Spleen (tissue), 11 donors: ENCODE measurements around the gene SEC14L1. TPM values are rescaled to one million over a fixed set of nuclear protein-coding genes. Genes with fewer than 3 reads are reported as not detected.
A peak's percentile ranks its signal among the peaks of the same experiment; 100 is the strongest.

ENCODE experiments used
- DNase-seq: peaks from one replicate; pipeline ENCODE4 v3.0.0-alpha.2; 2020
- H3K27ac ChIP-seq, 8 donors: fragments of 200-600 bp; sonication (generic) in 7 of 8; 1 replicate in 4 of 8; 2 replicates in 4 of 8; pipeline versions ENCODE4 v1.5.0 to v1.8.0; 2016 to 2021; ENCODE audit warnings: inconsistent platforms in 4 of 8, mild to moderate bottlenecking in 4 of 8, moderate library complexity in 1 of 8
- H3K27me3 ChIP-seq, 7 donors: fragments of 200-600 bp; sonication (generic) in 6 of 7; replicated peaks in 1 of 7; 1 replicate in 4 of 7; 2 replicates in 3 of 7; pipeline versions ENCODE4 v1.5.0 to v1.8.0; 2016 to 2021; ENCODE audit warnings: inconsistent platforms in 3 of 7, mild to moderate bottlenecking in 1 of 7
- H3K36me3 ChIP-seq, 6 donors: fragments of 200-600 bp; sonication (generic) in 5 of 6; 1 replicate in 4 of 6; 2 replicates in 2 of 6; pipeline versions ENCODE4 v1.5.0 to v1.8.0; 2016 to 2021; ENCODE audit warnings: inconsistent platforms in 2 of 6
- H3K4me1 ChIP-seq, 6 donors: fragments of 200-600 bp; sonication (generic) in 5 of 6; 1 replicate in 3 of 6; 2 replicates in 3 of 6; pipeline versions ENCODE4 v1.5.0 to v1.8.0; 2016 to 2021; ENCODE audit warnings: inconsistent platforms in 3 of 6
- H3K4me3 ChIP-seq, 8 donors: fragments of 200-600 bp; sonication (generic) in 7 of 8; 1 replicate in 4 of 8; 2 replicates in 4 of 8; pipeline versions ENCODE4 v1.5.0 to v1.8.0; 2016 to 2021; ENCODE audit warnings: inconsistent platforms in 4 of 8, mild to moderate bottlenecking in 4 of 8, moderate library complexity in 2 of 8
- H3K9me3 ChIP-seq, 8 donors: fragments of 200-600 bp; sonication (generic) in 7 of 8; 1 replicate in 4 of 8; 2 replicates in 4 of 8; pipeline versions ENCODE4 v1.5.0 to v1.8.0; 2016 to 2021; ENCODE audit warnings: inconsistent platforms in 4 of 8
- CTCF ChIP-seq, 11 experiments: fragments of 200-600 bp in 7 of 11; fragments of 450-650 bp in 4 of 11; sonication (generic) in 4 of 11; IDR thresholded peaks in 8 of 11; conservative IDR thresholded peaks in 3 of 11; 1 replicate in 7 of 11; 2 replicates in 4 of 11; pipeline versions ENCODE4 v1.4.0 to v1.8.0; 2016 to 2021; ENCODE audit warnings: antibody characterized with exemption in 11 of 11, inconsistent platforms in 4 of 11, mild to moderate bottlenecking in 1 of 11
- POLR2A ChIP-seq, 3 donors: fragments of 450-650 bp; IDR thresholded peaks; one replicate each; pipeline ENCODE4 v1.5.1; 2017; ENCODE audit warnings: antibody characterized with exemption in 3 of 3, mild to moderate bottlenecking in 1 of 3
- POLR2AphosphoS5 ChIP-seq, 3 donors: sonication (generic); formaldehyde crosslinking; IDR thresholded peaks; one replicate each; pipeline ENCODE4 v1.5.1; 2017; ENCODE audit warnings: antibody characterized with exemption in 3 of 3
- WGBS, 5 donors: extraction: QIAGEN DNeasy Blood & Tissue Kit in 3 of 5; methylation state at CpG; one replicate each; pipeline versions ENCODE4 v1.1.5 to v1.1.7; 2013 to 2018; 5-methylcytosine and 5-hydroxymethylcytosine counted together
- intact Hi-C: fragments of 100-400 bp; cut with DNase I; formaldehyde crosslinking; loops from one replicate; pipeline ENCODE4 v1.15.0; 2023; ENCODE audit warnings: low total_unique reads
- polyA plus RNA-seq, 3 donors: library from polyadenylated mRNA; stranded (reverse); fragments of 200-250 nt; gene quantifications; one replicate each; pipeline ENCODE4 v1.2.1, GENCODE V29; 2013
- total RNA-seq, 7 donors: library from RNA; depleted of rRNA in 3 of 7; stranded (reverse); fragments of >200 nt in 3 of 7; fragmentation: NEBNext Ultra II Directional in 4 of 7; extraction: Animal tissue kit (Norgen Biotek cat#: 25700) in 4 of 7; gene quantifications; one replicate each; pipeline versions ENCODE4 v1.1.0 to v1.2.1, GENCODE V29; 2016 to 2021
- donor health status: healthy with polysubstance abuse.
- donor health status: DM: no; HTN: no; CAD: no; lungs with moderate emphysema.
- donor health status: DM: no; HTN: no; CAD: no.
- donor health status: Bipolar disorder and iron deficiency.
- donor health status: healthy.
- donor health status: DM: no; HTN: no; CAD: no.
- donor health status: DM: yes; HTN: yes; CAD: no.

SEC14L1 gene
- total and polyA plus RNA-seq, 10 donors: 14.5 to 202 (median 169) TPM

- WGBS, 5 donors: 85 to 89% (median 87%) methylated on average over 13 of the region's 13 CpGs
- H3K4me3 ChIP-seq: no peak overlapping the region
- H3K36me3 ChIP-seq: peaks cover 8 to 100% (median 91%) of the 10 kb centered on the region in 6 donors
- H3K27me3 ChIP-seq: no peaks in the 10 kb centered on the region
- H3K27ac ChIP-seq: peak overlapping the region in 3 of 8 donors; percentile 6 to 36 (median 17)
- H3K9me3 ChIP-seq: no peaks in the 10 kb centered on the region
- TF ChIP-seq POLR2A (IDR thresholded peaks at IDR 0.05): no peak
- peak in 1 of 3 donors; percentile 34 for TF ChIP-seq POLR2AphosphoS5 (IDR thresholded peaks at IDR 0.05)
- intact Hi-C loops: no loop called here
- no peak for DNase-seq
- H3K4me1 ChIP-seq: peaks cover 0 to 44% (median 27%) of the 10 kb centered on the region in 6 donors
These were observed 63.1 kb downstream of the SEC14L1 start for GRCh38 chr17:77203846-77204245.

GRCh38 chr17:77204536-77204935, 63.8 kb downstream of the SEC14L1 start:
- H3K4me1 ChIP-seq: peaks cover 0 to 50% (median 34%) of the 10 kb centered on the region in 6 donors
- H3K36me3 ChIP-seq: peaks cover 8 to 100% (median 91%) of the 10 kb centered on the region in 6 donors
- intact Hi-C loops: no loop called here

DNA sequence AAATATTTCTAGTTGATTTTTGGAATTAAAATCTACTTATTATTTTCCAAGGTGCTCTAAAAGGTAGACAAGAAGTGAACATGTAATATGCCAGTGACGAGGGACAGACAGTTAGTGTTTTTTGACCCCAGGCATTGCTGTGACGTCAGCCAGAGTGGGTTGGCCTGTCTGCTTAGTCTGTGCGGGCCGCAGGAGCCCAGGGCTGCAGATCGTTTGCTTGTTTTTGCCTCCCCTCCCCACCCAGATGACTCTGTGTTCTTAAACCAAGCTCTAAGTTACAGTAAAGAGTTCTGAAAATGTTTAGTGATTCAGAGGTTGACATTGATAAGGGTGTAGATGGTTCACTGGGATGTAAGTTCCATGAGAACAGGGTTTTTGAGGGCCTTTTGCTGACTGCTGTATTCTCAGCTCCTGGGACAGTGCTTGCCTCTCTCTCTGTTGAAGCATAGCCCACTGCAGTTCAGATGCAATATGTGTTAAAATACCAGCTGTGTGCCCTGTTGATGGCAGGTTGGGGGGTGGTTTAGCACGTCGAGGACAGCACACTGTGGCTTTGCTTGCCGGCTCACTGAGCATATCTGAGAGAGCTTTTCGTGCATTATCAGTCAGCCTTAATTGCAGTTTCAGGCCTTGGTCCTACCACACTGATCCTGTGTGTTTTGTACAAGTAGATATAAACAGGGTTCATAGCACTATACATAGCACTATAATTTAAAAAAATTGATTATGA, 64.8 kb downstream of the SEC14L1 start:
- DNase-seq: no peak
- Histone ChIP-seq H3K36me3 (peaks cover 10 to 100% (median 91%) of the 10 kb centered on the region in 6 donors), H3K4me3 (no peak overlapping the region), H3K9me3 (no peaks in the 10 kb centered on the region), H3K27me3 (no peaks in the 10 kb centered on the region), H3K4me1 (peaks cover 0 to 61% (median 43%) of the 10 kb centered on the region in 6 donors), H3K27ac (peak overlapping the region in 4 of 8 donors; percentile 42 to 78 (median 58))
- intact Hi-C loops: no loop called here
- TF ChIP-seq POLR2AphosphoS5 (IDR thresholded peaks at IDR 0.05) (no peak), POLR2A (IDR thresholded peaks at IDR 0.05) (no peak), CTCF (IDR thresholded peaks at IDR 0.05 in 8 of 11, conservative IDR thresholded peaks at IDR 0.05 in 3 of 11) (no peak)
- WGBS, 5 donors: 77 to 91% (median 81%) methylated on average over 7 to 9 of the region's 9 CpGs

More at GRCh38 chr17:77204536-77204935, 63.8 kb downstream of the SEC14L1 start:
- H3K4me3 ChIP-seq: no peak overlapping the region
- H3K27me3 ChIP-seq: no peaks in the 10 kb centered on the region
- WGBS, 5 donors: 89 to 93% (median 93%) methylated on average over 8 of the region's 8 CpGs
- no peak for DNase-seq
- no peak overlapping the region for H3K27ac ChIP-seq
- TF ChIP-seq POLR2AphosphoS5 (IDR thresholded peaks at IDR 0.05): peak in 1 of 3 donors; percentile 2
- no peak for TF ChIP-seq CTCF (IDR thresholded peaks at IDR 0.05 in 8 of 11, conservative IDR thresholded peaks at IDR 0.05 in 3 of 11)
- TF ChIP-seq POLR2A (IDR thresholded peaks at IDR 0.05): no peak
- no peaks in the 10 kb centered on the region for H3K9me3 ChIP-seq

DNA sequence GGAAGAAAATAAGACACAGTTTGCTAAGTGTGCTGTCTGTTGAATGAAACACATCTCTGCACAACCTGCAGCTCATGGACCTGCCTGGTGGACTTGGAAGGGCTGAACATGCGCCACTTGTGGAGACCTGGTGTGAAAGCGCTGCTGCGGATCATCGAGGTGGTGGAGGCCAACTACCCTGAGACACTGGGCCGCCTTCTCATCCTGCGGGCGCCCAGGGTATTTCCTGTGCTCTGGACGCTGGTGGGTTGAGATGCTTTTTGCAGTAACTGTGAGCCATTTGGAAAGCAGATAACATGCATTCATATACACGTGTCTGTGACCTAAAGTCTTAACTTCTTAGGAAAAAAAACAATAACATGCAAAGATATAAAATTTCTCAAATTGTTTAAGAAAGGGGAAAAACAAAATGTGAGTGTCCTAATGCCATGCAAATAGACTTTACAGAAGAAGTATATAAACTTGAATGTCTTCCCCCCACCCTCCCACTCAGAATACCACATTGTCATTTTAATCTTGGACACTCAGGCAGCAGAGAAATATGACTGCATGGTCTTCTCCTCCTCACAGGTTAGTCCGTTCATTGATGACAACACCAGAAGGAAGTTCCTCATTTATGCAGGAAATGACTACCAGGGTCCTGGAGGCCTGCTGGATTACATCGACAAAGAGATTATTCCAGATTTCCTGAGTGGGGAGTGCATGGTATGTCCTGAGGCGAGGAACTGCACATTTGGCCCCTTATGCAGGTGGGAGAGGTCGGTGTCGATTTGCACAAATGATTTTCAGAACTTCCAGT, 65.6 kb downstream of the SEC14L1 start:
- intact Hi-C loops: no loop called here
- Histone ChIP-seq H3K36me3 (peaks cover 10 to 100% (median 91%) of the 10 kb centered on the region in 6 donors), H3K27me3 (no peaks in the 10 kb centered on the region), H3K4me1 (peaks cover 7 to 69% (median 51%) of the 10 kb centered on the region in 6 donors), H3K9me3 (no peaks in the 10 kb centered on the region), H3K27ac (peak overlapping the region in 5 of 8 donors; percentile 15 to 78 (median 47)), H3K4me3 (no peak overlapping the region)
- no peak for DNase-seq
- TF ChIP-seq POLR2AphosphoS5 (IDR thresholded peaks at IDR 0.05) (peak in 2 of 3 donors; percentile 41 to 46), CTCF (IDR thresholded peaks at IDR 0.05 in 8 of 11, conservative IDR thresholded peaks at IDR 0.05 in 3 of 11) (no peak)
- 46 to 54% (median 50%) methylated on average over 14 of the region's 14 CpGs for WGBS, 5 donors
